Spleen (tissue), 7 donors: ENCODE data around the gene STK10.

ENCODE experiments used
- CTCF ChIP-seq, 11 experiments: fragments of 200-600 bp in 7 of 11; fragments of 450-650 bp in 4 of 11; sonication (generic) in 4 of 11; IDR thresholded peaks in 8 of 11; conservative IDR thresholded peaks in 3 of 11; 1 replicate in 7 of 11; 2 replicates in 4 of 11; pipeline versions ENCODE4 v1.4.0 to v1.8.0; 2016 to 2021; ENCODE audit warnings: antibody characterized with exemption in 11 of 11, inconsistent platforms in 4 of 11, mild to moderate bottlenecking in 1 of 11
- POLR2AphosphoS5 ChIP-seq, 3 donors: sonication (generic); formaldehyde crosslinking; IDR thresholded peaks; one replicate each; pipeline ENCODE4 v1.5.1; 2017; ENCODE audit warnings: antibody characterized with exemption in 3 of 3
- donor health status: DM: no; HTN: no; CAD: no; lungs with moderate emphysema.
- donor health status: DM: no; HTN: no; CAD: no.
- donor health status: DM: no; HTN: no; CAD: no.

- TF ChIP-seq CTCF (IDR thresholded peaks at IDR 0.05 in 8 of 11, conservative IDR thresholded peaks at IDR 0.05 in 3 of 11) (no peak), POLR2AphosphoS5 (IDR thresholded peaks at IDR 0.05) (no peak)
These were observed 182.2 kb downstream of the STK10 start for GRCh38 chr5:172005708-172006320.
